MCF 10A (cell line): ENCODE data around the gene TRMT112. TPM values are rescaled to one million over a fixed set of nuclear protein-coding genes. Genes with fewer than 3 reads are reported as not detected.
A peak's percentile ranks its signal among the peaks of the same experiment; 100 is the strongest.

Source experiments
- BruUV-seq: library from RNA; stranded (reverse); fragments of 400-500 nt; replicated peaks from 2 replicates; lab custom pipeline; 2021; lab: Mats Ljungman, UMichigan
- CTCF ChIA-PET: fragments of 300-600 bp; sonication (Branson Sonifier 250); formaldehyde crosslinking; extraction: SDS; loops from one replicate; lab custom pipeline; 2021; ENCODE audit warnings: antibody characterized with exemption, inconsistent platforms; lab: Yijun Ruan, JAX
- POLR2A ChIA-PET: fragments of 300-600, 350-650 bp; sonication (Branson Sonifier 250); formaldehyde crosslinking; extraction: SDS; loops from one replicate; lab custom pipeline; 2020; ENCODE audit warnings: antibody characterized with exemption, inconsistent platforms; lab: Yijun Ruan, JAX
- DNase-seq: peaks from one replicate; pipeline ENCODE4 v3.0.0-alpha.2; 2018; ENCODE audit not compliant: unreplicated experiment
- H3K27ac Mint-ChIP-seq: one replicate; pipeline ENCODE4 v1.8.0; 2022; ENCODE audit warnings: mild to moderate bottlenecking, low read depth, mixed read lengths; ENCODE audit not compliant: unreplicated experiment
- H3K27me3 Mint-ChIP-seq: one replicate; pipeline ENCODE4 v1.8.0; 2022; ENCODE audit warnings: mixed read lengths; ENCODE audit not compliant: insufficient read depth, unreplicated experiment
- H3K36me3 Mint-ChIP-seq: one replicate; pipeline ENCODE4 v1.8.0; 2022; ENCODE audit warnings: mild to moderate bottlenecking, moderate library complexity, mixed read lengths; ENCODE audit not compliant: insufficient read depth, unreplicated experiment
- H3K4me1 Mint-ChIP-seq: one replicate; pipeline ENCODE4 v1.8.0; 2022; ENCODE audit warnings: mixed read lengths; ENCODE audit not compliant: insufficient read depth, unreplicated experiment
- H3K4me3 Mint-ChIP-seq: one replicate; pipeline ENCODE4 v1.8.0; 2022; ENCODE audit warnings: mild to moderate bottlenecking, moderate library complexity, mixed read lengths; ENCODE audit not compliant: unreplicated experiment
- H3K9me3 Mint-ChIP-seq: one replicate; pipeline ENCODE4 v1.8.0; 2022; ENCODE audit warnings: mixed read lengths; ENCODE audit not compliant: unreplicated experiment
- intact Hi-C: fragments of 100-400 bp; cut with micrococcal nuclease; formaldehyde crosslinking; loops from 2 replicates; pipeline ENCODE4 v1.14.1; 2022
- total RNA-seq: library from RNA; stranded (reverse); gene quantifications from 2 replicates; pipeline ENCODE4 v1.2.3, GENCODE V29; 2022
- TF ChIP-seq, protein P1 (sequence below): fragments of 200-600 bp; IDR thresholded peaks from one replicate; pipeline ENCODE4 v1.8.0; 2022; ENCODE audit warnings: antibody characterized with exemption, mild to moderate bottlenecking; ENCODE audit not compliant: unreplicated experiment

Gene TRMT112
- total RNA-seq, 1 experiment from 2014 or later: 284 TPM

DNA sequence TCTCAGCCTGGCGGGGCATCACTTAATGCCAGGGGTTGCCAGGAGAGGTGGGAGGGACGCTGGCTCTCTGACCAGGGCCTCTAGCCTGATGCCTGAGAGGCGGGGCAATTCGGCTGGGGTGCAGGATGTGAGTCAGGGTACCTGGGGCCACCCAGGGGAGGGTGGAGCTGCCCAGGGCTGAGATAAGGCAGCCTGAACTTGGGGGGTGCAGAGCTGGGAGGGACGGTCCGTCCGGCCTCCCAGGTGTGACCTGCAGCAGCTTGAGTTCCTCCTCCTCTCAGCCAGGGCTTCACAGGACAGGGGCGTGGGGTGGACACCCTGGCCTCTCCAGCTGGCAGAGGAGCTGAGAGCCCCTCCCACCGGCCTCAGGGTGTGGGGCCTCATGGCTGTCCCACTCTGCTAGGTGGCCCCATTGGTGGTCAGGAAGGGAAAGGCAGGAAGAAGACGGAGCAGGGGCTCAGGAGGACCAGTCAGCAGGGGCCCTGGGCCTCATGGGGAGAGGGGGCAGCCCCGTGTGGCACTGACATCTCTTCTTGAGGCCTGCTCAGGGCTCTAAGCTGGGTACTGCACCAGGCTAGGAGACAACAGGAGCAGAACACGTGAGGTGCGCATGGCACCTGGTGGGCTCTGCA lies 40.7 kb upstream of the TRMT112 start:
- H3K4me1 Mint-ChIP-seq: peaks cover 35% of the 10 kb centered on the region
- intact Hi-C loops: loop anchor here (5.0 kb wide), 2 partner anchors 106 to 294 kb away; partner anchors contain the start of gene PLCB3
- H3K27ac Mint-ChIP-seq: no peak overlapping the region
- TF ChIP-seq, protein P1, sequence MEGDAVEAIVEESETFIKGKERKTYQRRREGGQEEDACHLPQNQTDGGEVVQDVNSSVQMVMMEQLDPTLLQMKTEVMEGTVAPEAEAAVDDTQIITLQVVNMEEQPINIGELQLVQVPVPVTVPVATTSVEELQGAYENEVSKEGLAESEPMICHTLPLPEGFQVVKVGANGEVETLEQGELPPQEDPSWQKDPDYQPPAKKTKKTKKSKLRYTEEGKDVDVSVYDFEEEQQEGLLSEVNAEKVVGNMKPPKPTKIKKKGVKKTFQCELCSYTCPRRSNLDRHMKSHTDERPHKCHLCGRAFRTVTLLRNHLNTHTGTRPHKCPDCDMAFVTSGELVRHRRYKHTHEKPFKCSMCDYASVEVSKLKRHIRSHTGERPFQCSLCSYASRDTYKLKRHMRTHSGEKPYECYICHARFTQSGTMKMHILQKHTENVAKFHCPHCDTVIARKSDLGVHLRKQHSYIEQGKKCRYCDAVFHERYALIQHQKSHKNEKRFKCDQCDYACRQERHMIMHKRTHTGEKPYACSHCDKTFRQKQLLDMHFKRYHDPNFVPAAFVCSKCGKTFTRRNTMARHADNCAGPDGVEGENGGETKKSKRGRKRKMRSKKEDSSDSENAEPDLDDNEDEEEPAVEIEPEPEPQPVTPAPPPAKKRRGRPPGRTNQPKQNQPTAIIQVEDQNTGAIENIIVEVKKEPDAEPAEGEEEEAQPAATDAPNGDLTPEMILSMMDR: no peak
- peaks cover 21% of the 10 kb centered on the region for H3K36me3 Mint-ChIP-seq
- DNase-seq: peak; percentile 70
- H3K27me3 Mint-ChIP-seq: no peaks in the 10 kb centered on the region
- no peaks in the 10 kb centered on the region for H3K9me3 Mint-ChIP-seq
- ChIA-PET POLR2A (interaction anchor here (0.9 to 2.9 kb wide), 7 partner anchors 10 to 89 kb away, joined by 3 to 33 read pairs (median 4); partner anchors contain the start of genes ESRRA, PRDX5 and TRMT112), CTCF (interaction anchor here (0.6 to 8.8 kb wide), 7 partner anchors 10 to 302 kb away, joined by 3 to 148 read pairs (median 10); partner anchors contain the start of genes PRDX5 and TRMT112)
- H3K4me3 Mint-ChIP-seq: peak overlapping the region; percentile 82
- BruUV-seq: no TSS peak

DNA sequence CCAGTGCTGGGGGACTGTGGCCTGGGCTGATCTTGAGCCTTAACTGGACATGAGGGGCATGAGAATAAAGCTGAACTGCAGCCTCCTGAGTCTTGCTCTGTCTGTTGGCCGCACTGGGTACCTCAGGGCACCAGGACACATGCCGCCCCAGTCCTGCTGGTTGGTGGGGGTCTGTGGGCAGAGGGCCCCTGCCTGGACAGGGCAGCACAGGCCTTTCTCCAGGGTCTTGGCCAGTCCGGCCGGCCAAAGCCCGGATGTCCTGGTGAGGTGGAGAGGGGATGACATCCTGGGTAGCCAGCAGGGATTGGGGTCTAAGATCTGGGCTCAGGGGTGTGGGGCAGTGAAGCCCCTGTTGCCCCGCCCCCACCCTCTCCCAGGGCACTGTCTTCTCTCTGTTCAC lies 40.1 kb upstream of the TRMT112 start:
- intact Hi-C loops: loop anchor here (5.0 kb wide), 2 partner anchors 105 to 295 kb away; partner anchors contain the start of gene PLCB3
- TF ChIP-seq, protein P1: no peak
- Mint-ChIP-seq H3K27me3 (no peaks in the 10 kb centered on the region), H3K27ac (no peak overlapping the region), H3K36me3 (peaks cover 15% of the 10 kb centered on the region), H3K4me3 (peak overlapping the region; percentile 82), H3K4me1 (peaks cover 35% of the 10 kb centered on the region), H3K9me3 (no peaks in the 10 kb centered on the region)
- ChIA-PET CTCF (interaction anchor here (0.5 to 8.8 kb wide), 11 partner anchors 12 to 303 kb away, joined by 3 to 148 read pairs (median 4); partner anchors contain the start of genes CCDC88B, PRDX5 and TRMT112), POLR2A (interaction anchor here (0.9 to 3.1 kb wide), 7 partner anchors 9 to 88 kb away, joined by 3 to 65 read pairs (median 3); partner anchors contain the start of genes ESRRA, PRDX5 and TRMT112)
- no peak for DNase-seq
- no TSS peak for BruUV-seq

- BruUV-seq: no TSS peak
- no peaks in the 10 kb centered on the region for H3K9me3 Mint-ChIP-seq
- intact Hi-C loops: loop anchor here (5.0 kb wide), 2 partner anchors 104 to 296 kb away; partner anchors contain the start of gene PLCB3
- peaks cover 11% of the 10 kb centered on the region for H3K36me3 Mint-ChIP-seq
- TF ChIP-seq, protein P1: peak; percentile 40
- ChIA-PET CTCF (interaction anchor here (0.5 to 8.8 kb wide), 12 partner anchors 11 to 196 kb away, joined by 3 to 148 read pairs (median 8); partner anchors contain the start of genes CCDC88B, PRDX5 and TRMT112), POLR2A (interaction anchor here (0.9 to 3.1 kb wide), 8 partner anchors 8 to 86 kb away, joined by 3 to 65 read pairs (median 9); partner anchors contain the start of genes ESRRA, PRDX5 and TRMT112)
- H3K27me3 Mint-ChIP-seq: no peaks in the 10 kb centered on the region
- H3K4me3 Mint-ChIP-seq: no peak overlapping the region
- H3K4me1 Mint-ChIP-seq: peaks cover 35% of the 10 kb centered on the region
- DNase-seq: peak; percentile 52
- peak overlapping the region; percentile 78 for H3K27ac Mint-ChIP-seq
These were observed 39.4 kb upstream of the TRMT112 start for GRCh38 chr11:64356498-64357411.
